GDM1 (cell line): ENCODE results near the gene SMG6.
A peak's percentile ranks its signal among the peaks of the same experiment; 100 is the strongest.

Source experiments
- DNase-seq: peaks from one replicate; lab custom pipeline; 2025; lab: John Stamatoyannopoulos, UW

SMG6 gene

GRCh38 chr17:2060681-2061440 lies 242.7 kb downstream of the SMG6 start:
- no peak for DNase-seq

- DNase-seq, result no peak
Measured at GRCh38 chr17:2060385-2060658, 243.3 kb downstream of the SMG6 start.

DNA sequence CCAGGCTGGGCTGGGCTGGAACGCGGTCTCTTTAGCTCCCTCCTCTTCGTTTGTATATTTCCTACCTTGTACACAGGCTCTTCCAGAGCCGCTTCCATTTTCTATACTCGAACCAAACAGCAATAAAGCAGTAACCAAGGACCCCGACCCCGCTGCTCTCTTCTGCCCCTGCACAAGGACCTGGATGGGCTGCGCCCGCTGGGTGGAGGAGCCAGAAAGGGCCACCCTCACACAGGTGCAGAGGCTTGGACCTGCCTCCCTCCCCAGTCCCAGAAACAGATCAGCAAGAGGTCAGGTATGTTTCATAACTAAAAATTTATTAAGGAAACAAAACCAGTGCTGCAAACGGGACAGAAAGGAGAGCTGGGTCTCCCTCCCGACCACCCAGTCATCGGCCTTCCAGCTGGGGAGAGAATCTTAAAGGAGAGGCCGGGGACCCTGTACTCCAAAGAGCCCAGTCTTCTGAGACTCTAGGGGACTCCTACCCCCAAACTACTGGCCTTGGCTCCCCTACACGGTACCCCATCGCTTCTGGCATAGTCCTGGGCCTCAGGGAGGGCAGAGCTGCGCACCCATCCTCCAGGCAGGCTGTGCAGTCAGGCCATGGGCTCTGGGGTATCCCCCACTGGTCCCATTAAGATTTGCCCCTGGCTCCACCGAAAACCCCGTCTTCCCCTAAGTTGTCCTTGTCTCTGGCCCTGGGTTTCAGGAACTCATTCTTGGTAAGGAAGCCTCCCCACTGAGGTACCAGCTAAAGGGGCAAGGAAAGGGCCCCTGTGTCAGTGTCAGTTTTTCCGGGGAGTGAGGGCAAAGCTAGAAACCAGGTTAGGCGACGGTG lies 243.8 kb downstream of the SMG6 start:
- DNase-seq, result no peak

- peak; percentile 86 for DNase-seq
Measured at GRCh38 chr17:2058586-2059546, 244.7 kb downstream of the SMG6 start.

GRCh38 chr17:2057760-2058585 lies 245.6 kb downstream of the SMG6 start:
- DNase-seq, result no peak

DNA sequence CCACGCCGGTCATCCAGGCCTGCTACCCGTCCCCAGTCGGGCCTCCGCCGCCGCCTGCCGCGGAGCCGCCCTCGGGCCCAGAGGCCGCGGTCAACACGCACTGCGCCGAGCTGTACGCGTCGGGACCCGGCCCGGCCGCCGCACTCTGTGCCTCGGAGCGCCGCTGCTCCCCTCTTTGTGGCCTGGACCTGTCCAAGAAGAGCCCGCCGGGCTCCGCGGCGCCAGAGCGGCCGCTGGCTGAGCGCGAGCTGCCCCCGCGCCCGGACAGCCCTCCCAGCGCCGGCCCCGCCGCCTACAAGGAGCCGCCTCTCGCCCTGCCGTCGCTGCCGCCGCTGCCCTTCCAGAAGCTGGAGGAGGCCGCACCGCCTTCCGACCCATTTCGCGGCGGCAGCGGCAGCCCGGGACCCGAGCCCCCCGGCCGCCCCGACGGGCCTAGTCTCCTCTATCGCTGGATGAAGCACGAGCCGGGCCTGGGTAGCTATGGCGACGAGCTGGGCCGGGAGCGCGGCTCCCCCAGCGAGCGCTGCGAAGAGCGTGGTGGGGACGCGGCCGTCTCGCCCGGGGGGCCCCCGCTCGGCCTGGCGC lies 246.3 kb downstream of the SMG6 start:
- DNase-seq, result no peak

DNA sequence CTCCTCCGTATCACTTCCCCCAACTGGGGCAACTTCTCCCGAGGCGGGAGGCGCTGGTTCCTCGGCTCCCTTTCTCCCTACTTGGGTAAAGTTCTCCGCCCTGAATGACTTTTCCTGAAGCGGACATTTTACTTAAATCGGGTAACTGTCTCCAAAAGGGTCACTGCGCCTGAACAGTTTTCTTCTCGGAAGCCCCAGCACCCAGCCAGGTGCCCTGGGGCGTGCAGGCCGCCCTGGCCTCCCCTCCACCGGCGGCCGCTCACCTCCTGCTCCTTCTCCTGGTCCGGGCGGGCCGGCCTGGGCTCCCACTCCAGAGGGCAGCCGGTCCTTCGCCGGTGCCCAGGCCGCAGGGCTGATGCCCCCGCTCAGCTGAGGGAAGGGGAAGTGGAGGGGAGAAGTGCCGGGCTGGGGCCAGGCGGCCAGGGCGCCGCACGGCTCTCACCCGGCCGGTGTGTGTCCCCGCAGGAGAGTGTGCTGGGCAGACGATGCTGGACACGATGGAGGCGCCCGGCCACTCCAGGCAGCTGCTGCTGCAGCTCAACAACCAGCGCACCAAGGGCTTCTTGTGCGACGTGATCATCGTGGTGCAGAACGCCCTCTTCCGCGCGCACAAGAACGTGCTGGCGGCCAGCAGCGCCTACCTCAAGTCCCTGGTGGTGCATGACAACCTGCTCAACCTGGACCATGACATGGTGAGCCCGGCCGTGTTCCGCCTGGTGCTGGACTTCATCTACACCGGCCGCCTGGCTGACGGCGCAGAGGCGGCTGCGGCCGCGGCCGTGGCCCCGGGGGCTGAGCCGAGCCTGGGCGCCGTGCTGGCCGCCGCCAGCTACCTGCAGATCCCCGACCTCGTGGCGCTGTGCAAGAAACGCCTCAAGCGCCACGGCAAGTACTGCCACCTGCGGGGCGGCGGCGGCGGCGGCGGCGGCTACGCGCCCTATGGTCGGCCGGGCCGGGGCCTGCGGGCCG lies 247.1 kb downstream of the SMG6 start:
- DNase-seq, result no peak

DNA sequence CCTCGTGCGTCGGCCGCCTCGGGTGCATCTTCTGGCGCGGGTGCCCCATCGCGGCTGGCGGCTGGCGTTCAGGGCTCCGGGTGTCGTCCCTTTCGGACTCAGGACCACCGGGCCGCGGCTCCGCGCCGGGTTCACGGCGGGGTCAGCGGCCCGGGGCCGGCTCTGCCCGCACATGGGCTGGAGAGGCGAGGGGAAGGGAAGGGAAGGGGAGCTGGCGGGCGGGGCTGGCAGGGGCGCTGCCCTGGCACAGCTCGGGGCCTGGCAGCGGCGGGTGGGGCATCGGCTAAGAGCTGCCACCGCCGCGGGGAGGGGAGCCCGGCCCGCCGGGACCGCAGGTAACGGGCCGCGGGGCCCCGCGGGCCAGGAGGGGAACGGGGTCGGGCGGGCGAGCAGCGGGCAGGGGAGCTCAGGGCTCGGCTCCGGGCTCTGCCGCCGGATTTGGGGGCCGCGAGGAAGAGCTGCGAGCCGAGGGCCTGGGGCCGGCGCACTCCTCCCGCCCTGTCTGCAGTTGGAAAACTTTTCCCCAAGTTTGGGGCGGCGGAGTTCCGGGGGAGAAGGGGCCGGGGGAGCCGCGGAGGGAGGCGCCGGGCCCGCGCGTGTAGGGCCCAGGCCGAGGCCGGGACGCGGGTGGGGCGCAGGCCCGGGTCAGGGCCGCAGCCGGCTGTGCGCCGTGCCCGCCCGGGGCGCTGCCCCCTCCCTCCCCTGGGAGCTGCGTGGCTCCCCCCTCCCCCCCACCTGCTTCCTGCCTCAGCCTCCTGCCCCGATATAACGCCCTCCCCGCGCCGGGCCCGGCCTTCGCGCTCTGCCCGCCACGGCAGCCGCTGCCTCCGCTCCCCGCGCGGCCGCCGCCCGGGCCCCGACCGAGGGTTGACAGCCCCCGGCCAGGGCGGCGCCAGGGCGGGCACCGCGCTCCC lies 248.0 kb downstream of the SMG6 start:
- DNase-seq, result no peak

GRCh38 chr17:2054512-2055291 lies 248.9 kb downstream of the SMG6 start, which contains the start of gene HIC1:
Gene HIC1, plus strand, starts transcription at chr17:2055103. Its CDS starts 1,588 bp downstream, at chr17:2056691.
- peak; percentile 61 for DNase-seq

DNA sequence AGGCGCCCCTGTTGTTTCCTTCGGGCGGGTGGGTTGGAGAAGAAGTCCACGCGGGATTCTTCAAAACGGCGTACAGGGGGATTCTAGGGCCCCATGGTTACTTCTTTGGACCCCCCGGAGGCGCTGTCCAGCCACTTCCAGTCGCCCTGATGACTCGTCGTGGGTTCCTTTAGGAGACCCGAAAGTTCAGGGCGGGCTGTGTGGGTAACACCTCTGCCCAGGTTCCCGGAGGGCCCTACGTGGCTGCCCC lies 249.4 kb downstream of the SMG6 start:
- no peak for DNase-seq

GRCh38 chr17:2053380-2054261 lies 250.0 kb downstream of the SMG6 start:
- peak; percentile 43 for DNase-seq

GRCh38 chr17:2051933-2052559 lies 251.5 kb downstream of the SMG6 start:
- no peak for DNase-seq

GRCh38 chr17:2051061-2051932 lies 252.3 kb downstream of the SMG6 start:
- DNase-seq, result no peak

- peak; percentile 55 for DNase-seq
Measured at GRCh38 chr17:2050300-2051060, 253.1 kb downstream of the SMG6 start.
